HG03378 (cell line): ENCODE measurements around the gene CYB5A.

ENCODE experiments used
- ATAC-seq: cut with Tn5 transposase; IDR thresholded peaks from one replicate; pipeline ENCODE4 v1.9.1; 2021; ENCODE audit warnings: mild to moderate bottlenecking, moderate library complexity; ENCODE audit not compliant: unreplicated experiment

CYB5A gene

GRCh38 chr18:74278983-74279382, 12.8 kb downstream of the CYB5A start:
- ATAC-seq: no peak

DNA sequence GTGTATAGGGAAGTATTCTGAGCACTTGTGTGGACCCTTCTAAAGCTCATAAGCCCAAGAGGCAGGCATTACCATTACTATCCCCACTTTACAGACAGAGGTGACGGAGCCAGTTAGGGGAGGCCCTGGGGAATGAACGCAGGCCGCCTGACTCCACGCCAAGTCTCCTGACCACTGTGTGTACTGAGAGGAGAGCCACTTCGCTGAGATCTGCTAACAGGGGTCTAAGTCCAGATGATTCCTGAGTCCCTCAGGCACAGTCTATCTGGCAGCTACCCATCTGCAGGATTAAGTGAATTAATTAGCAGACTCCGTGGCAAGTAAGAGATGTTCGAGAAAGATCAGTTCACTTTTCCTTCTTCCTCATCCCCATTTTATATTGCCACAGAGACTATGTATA, 13.7 kb downstream of the CYB5A start:
- ATAC-seq: no peak

GRCh38 chr18:74277296-74277695, 14.5 kb downstream of the CYB5A start:
- no peak for ATAC-seq

DNA sequence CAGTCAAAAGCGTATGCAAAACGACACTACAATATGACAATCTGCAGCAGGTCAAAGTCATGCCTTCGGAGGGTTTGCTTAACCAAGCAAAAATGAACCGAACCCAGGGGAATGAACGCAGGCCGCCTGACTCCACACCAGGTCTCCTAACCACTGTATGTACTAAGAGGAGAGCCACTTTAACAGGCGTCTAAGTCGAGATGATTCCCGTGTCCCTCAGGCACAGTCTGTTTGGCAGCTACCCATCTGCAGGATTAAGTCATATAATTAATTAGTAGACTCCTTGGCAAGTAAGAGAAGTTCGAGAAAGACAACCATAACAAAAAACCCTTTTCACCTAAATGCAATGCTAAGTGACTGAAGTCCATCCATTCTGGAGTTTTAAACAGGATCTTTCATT, 15.2 kb downstream of the CYB5A start:
- no peak for ATAC-seq

DNA sequence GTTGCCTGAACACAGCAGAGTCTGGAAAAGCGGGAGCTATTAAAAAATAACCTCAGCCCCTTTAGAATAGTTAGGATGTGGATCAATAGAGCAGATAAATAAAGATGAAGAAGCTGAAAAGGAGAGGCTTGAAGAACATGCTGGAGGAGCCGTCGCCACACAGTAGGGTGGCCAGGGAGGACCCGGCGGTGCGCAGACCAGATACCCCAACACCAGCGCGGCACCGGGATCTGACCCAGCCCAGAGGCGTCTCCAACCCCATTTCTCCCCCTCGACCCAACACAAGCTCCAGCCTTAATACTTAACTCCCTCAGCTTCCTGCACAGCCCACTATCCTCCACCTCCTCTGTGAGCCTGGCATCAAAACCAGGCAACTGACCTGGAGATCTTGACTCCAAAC, 16.0 kb downstream of the CYB5A start:
- ATAC-seq: no peak

GRCh38 chr18:74274700-74275099, 17.1 kb downstream of the CYB5A start:
- no peak for ATAC-seq

DNA sequence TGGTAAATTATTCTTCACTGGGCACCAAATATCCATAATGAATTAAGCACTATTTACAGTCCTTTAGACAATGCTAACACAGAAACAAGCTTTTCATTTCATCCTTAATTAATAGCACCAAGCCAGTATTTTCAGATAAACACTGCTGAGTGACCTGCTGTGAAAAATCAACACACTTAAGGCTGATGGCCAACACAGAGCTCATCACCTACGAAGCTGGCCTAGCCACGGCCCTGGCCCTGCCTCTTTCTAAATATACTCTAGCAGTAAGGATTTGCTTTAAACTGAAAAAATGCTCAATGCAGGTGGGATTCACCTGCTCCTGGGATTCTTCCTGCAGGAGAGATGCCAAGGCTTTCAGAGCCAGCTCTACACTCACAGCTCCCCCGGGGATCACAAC, 18.4 kb downstream of the CYB5A start:
- ATAC-seq: no peak

DNA sequence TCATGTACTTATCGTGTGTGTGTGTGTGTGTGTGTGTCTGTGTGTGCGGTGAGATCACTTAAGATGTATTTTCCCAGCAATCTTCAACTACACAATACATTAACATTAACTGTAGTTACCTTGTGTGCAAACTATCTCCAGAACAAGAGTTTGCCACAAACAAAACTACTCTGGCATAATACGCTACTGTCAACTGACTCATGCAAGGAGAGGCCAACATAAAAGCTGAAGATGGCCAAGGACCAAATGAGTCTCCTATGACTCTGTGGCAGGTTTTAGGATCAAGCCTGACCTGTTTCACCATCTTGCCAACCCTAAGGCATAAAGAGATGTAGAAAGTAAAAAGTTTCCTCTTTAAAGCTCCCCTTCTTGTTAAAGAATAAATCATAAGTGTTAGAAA, 20.1 kb downstream of the CYB5A start:
- ATAC-seq: no peak

DNA sequence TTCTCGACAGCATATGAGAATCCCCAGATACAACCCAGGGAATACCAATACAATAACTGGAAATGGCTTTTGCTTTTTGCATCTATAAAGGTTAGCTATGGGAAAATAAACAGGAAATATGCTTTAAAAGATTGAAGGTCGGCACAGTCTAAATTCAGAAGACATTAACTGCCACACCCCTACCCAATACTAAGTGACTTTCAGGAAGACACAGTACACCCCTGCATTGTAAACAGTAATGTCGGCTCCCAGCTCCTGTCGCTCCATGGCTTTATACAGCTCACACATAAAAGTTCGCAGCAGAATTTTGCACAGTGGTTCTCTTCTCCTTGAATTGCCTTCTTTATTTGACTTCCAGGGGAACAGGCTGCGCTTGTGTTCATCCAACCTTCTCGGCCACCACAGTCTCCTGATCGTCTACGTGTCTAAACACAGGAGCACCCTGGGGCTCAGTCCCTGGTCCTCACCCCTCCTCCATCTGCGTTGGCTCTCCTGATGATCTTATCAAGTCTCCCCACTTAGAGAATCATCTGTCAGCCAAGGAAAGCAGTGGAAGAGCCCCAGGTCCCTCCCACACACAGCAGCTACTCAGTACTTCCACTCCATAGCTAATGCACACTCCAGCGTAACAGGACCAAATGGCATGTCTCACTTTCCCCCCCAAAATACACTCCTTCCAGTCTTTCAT, 22.7 kb downstream of the CYB5A start:
- no peak for ATAC-seq

DNA sequence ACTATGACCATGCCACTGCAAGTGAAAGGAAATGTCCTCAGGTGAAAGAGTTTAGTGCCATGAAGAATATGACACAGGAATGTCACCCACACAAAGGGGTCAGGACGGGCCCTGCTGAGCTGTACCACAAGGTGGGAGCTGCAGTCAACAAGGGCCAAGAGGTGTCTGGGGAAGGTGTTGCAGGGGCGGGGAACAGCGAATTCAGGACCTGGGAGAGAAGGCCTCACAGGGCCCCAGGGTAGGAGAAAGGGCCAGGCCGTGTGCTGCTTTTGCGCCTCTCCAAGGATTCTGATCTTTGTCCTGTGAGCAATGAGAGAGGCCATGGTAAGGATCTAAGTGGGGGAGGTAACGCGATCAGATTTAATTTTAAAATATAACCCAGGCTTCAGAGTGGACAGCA, 23.6 kb downstream of the CYB5A start:
- ATAC-seq: no peak

GRCh38 chr18:74266161-74266560, 25.6 kb downstream of the CYB5A start:
- ATAC-seq: no peak

DNA sequence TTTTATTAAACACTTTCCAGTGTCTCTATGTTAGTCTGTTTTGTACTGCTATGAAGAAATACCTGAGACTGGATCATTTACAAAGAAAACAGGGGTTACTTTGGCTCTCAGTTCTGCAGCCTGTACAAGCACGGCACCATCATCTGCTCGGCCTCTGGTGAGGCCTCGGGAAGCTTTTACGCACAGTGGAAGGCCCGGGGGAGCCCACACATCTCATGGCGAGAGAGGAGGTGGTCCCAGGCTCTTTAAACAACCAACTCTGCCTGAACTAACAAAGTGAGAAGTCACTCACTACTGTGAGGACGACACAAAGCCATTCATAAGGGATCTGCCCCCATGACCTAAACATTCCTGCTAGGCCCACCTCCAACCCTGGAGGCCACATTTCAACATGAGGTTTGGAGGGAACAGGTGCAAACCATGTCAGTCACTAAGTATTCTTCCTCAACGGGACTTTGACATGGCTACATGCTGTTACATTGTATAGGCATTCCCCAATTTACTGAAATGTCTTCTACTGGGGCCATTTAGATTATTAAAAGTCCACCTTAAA, 26.1 kb downstream of the CYB5A start:
- ATAC-seq: no peak

DNA sequence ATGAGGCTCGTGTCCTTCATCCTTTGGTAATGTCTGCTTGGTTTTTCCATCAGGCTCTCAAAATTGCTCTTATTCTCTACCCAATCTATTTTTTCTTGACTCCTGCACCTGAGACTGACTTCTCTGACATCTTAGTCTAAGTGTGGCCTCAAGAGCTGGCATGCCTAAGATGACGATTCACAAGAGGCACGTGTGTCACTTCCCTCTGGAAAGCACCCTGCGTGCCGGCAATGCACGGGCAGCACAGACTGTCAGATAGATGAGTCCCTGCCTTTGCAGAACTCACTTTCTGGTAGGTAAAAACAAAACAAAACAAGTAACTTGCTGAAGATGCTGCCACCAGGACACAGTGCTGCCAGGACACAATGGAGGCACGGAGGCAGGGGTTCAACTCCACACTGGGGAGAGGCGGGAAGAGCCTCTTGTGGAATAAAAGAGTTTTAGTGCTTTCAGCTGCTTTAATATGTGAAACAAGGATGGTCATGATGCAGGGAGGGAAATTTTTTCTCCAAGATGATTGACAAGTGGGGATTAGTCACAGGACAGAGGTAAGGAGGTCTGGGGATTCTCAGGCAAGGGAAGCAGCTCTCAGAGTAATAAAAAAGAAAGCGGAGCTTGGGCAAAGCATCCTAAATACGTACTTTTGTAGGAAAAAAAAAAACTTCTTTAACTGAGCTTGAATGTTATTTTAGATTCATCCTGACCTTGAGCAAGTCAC, 27.3 kb downstream of the CYB5A start:
- peak; percentile 92 for ATAC-seq

GRCh38 chr18:74261053-74261713, 30.6 kb downstream of the CYB5A start:
- no peak for ATAC-seq

- no peak for ATAC-seq
Observed at GRCh38 chr18:74259347-74259746, 32.4 kb downstream of the CYB5A start.

DNA sequence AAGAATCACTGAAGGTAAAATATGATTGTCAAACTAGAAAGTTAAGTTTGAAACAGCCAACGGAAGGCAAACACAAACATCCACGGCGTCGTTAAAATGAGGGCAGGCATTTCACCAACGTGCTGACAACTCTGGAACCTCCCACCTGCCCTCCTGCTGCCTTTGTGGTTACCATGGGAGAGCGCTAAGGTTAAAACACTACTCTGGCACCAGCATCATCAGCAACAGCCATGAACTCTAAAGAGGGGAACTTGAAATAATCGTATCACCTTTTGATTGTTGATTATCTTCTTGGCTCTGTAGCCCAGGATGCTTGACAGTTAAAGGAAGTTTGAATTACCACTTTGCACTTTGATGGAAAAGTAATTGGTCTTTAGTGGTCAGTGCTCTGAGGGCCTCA, 34.7 kb downstream of the CYB5A start:
- no peak for ATAC-seq

DNA sequence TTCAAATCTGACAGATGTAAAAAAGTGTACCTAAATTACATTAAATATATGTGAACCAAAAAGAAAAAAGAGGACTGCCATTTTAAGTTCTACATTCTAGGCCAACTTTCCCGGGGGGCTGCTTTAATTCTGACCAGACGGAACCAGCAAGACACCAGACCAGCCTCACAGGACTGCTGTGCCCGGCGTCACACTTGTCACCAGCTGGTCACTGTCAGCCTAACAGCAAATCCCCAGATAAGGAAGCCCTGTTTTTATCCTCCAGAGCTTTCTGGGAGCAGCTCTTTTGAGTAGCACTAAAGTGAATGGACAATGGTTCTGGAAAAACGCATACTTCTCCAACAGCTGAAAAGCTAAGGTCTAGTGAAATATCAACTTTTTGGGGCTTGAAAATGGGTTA, 35.6 kb downstream of the CYB5A start:
- no peak for ATAC-seq

GRCh38 chr18:74255131-74255616, 36.6 kb downstream of the CYB5A start:
- ATAC-seq: no peak

- ATAC-seq: no peak
Observed at GRCh38 chr18:74252039-74252395, 39.7 kb downstream of the CYB5A start.

DNA sequence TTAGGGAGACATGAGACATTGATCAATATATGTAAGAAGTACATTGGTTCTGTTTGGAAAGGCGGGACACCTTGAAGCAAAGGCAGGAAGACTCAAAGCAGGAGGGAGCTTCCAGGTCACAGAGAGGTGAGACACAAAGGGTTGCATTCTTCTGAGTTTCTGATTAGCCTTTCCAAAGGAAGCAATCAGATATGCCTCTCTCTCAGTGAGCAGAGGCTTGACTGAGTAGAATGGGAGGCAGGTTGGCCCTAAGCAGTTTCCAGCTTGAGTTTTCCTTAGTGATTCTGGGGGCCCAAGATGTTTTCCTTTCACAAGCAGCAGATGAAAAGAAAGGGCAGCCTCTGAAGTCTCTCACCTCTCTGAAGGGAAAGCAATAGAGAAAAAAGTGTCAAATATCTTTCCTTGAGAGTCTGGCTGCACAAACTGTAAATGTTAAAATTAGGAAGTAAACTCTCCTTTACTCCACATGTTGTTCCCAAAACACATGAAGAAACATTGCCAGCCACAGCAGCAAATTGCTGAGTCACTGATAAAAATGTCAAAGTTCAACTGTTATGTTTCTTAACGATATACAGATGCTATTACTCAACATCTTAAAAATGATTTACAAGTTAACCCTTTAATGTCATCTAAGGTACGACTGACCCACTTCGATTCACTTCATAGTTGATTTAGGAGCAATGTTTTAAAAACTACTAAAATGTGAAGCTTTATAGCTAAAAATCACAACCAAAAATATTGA, 40.3 kb downstream of the CYB5A start:
- ATAC-seq: no peak

GRCh38 chr18:74250131-74250530, 41.6 kb downstream of the CYB5A start:
- no peak for ATAC-seq
